Testis (tissue), 2 donors: ENCODE results near the gene CD83.

ENCODE experiments used
- CTCF ChIP-seq, 3 experiments: fragments of 450-650 bp in 2 of 3; fragments of 200-600 bp in 1 of 3; sonication (generic) in 1 of 3; IDR thresholded peaks; one replicate each; pipeline ENCODE4 v1.5.1; 2016 to 2019; ENCODE audit warnings: antibody characterized with exemption in 3 of 3, mild to moderate bottlenecking in 2 of 3, moderate library complexity in 1 of 3
- POLR2A ChIP-seq: fragments of 450-650 bp; IDR thresholded peaks from one replicate; pipeline ENCODE4 v1.6.1; 2017; ENCODE audit warnings: antibody characterized with exemption, mild to moderate bottlenecking, moderate library complexity

- TF ChIP-seq POLR2A (no peak), CTCF (IDR thresholded peaks at IDR 0.05) (no peak)
Observed at GRCh38 chr6:14068133-14068532, 49.4 kb upstream of the CD83 start.
